ENCODE results near the gene RHBDL1. TPM values are rescaled to one million over a fixed set of nuclear protein-coding genes. Genes with fewer than 3 reads are reported as not detected.

The RHBDL1 gene
- total and polyA plus RNA-seq, 4 donors: 0.35 to 0.84 (median 0.70) TPM

GRCh38 chr16:667780-668518 lies 7.5 kb upstream of the RHBDL1 start, which contains the start of gene RHOT2:
Gene RHOT2, plus strand, starts transcription at chr16:668132. Its CDS starts 68 bp downstream, at chr16:668200.
- WGBS: under 1% methylated on average over 78 of the region's 78 CpGs
- TF ChIP-seq ATF3 (IDR thresholded peaks at IDR 0.05): no peak
- peak in 1 of 2 donors; percentile 91 for TF ChIP-seq GABPA (IDR thresholded peaks at IDR 0.05 in 1 of 2, conservative IDR thresholded peaks at IDR 0.05 in 1 of 2)
- peak; percentile 14 for TF ChIP-seq SP1 (IDR thresholded peaks at IDR 0.05)
- no peak for TF ChIP-seq JUND (IDR thresholded peaks at IDR 0.05)
- TF ChIP-seq TAF1 (conservative IDR thresholded peaks at IDR 0.05): no peak
- TF ChIP-seq HNF4G (IDR thresholded peaks at IDR 0.05): no peak
- no peak for TF ChIP-seq FOXA1 (IDR thresholded peaks at IDR 0.05)
- peak; percentile 84 for TF ChIP-seq YY1 (IDR thresholded peaks at IDR 0.05)
- no peak for TF ChIP-seq NR2F2 (IDR thresholded peaks at IDR 0.05)
- peak in 1 of 2 donors; percentile 69 for TF ChIP-seq RAD21 (IDR thresholded peaks at IDR 0.05)
- no peak for TF ChIP-seq FOXA2 (IDR thresholded peaks at IDR 0.05)
- TF ChIP-seq REST (IDR thresholded peaks at IDR 0.05): no peak
- TF ChIP-seq HNF4A (conservative IDR thresholded peaks at IDR 0.05): no peak
- no peak for TF ChIP-seq ZBTB33 (IDR thresholded peaks at IDR 0.05)
- no peak for TF ChIP-seq RXRA (IDR thresholded peaks at IDR 0.05)
- TF ChIP-seq MAX (IDR thresholded peaks at IDR 0.05): no peak
- peak; percentile 90 for TF ChIP-seq CTCF (IDR thresholded peaks at IDR 0.05; ENCODE audit: low read depth, low read length, missing input control)
- no peak for TF ChIP-seq EGR1 (IDR thresholded peaks at IDR 0.05; ENCODE audit: low read depth in 2 of 2)
- Histone ChIP-seq H3K4me3 (ENCODE audit: low read depth in 1 of 3, low read length in 3 of 3) (peak within 1 kb of the TSS; percentile 58 to 93 (median 80)), H3K9ac (ENCODE audit: low read depth in 1 of 2, low read length in 2 of 2) (peak within 1 kb of the TSS; percentile 50 to 51), H3K27me3 (ENCODE audit: control insufficient read depth in 4 of 4, insufficient read depth in 4 of 4, low read length in 3 of 4) (no peaks in the 10 kb centered on the region), H3K27ac (ENCODE audit: low read depth in 1 of 2, low read length in 2 of 2) (peak within 1 kb of the TSS; percentile 51 to 64), H3K9me3 (ENCODE audit: control insufficient read depth in 4 of 4, low read length in 3 of 4) (no peaks in the 10 kb centered on the region), H3K4me1 (ENCODE audit: control insufficient read depth in 4 of 4, insufficient read depth in 4 of 4, low read length in 3 of 4) (peaks cover 7 to 19% (median 15%) of the 10 kb centered on the region in 4 donors), H3K36me3 (ENCODE audit: control insufficient read depth in 4 of 4, insufficient read depth in 3 of 4, low read depth in 1 of 4, low read length in 3 of 4) (peaks cover 5 to 28% (median 15%) of the 10 kb centered on the region in 4 donors)
- peak; percentile 94 for DNase-seq (ENCODE audit: low spot score)

Measured in liver (tissue), 9 donors.